Ishikawa (cell line): Measurements from ENCODE around the gene AFG1L.

ENCODE experiments used
- CEBPB ChIP-seq: IDR thresholded peaks from 2 replicates; pipeline ENCODE4 v1.6.1; 2012
- CREB1 ChIP-seq: IDR thresholded peaks from 2 replicates; pipeline ENCODE4 v1.6.1; 2012; ENCODE audit warnings: low read depth
- EGR1 ChIP-seq: IDR thresholded peaks from 2 replicates; pipeline ENCODE4 v1.6.1; 2012
- EP300 ChIP-seq: IDR thresholded peaks from 2 replicates; pipeline ENCODE4 v1.6.1; 2012; ENCODE audit warnings: borderline replicate concordance
- MAX ChIP-seq: IDR thresholded peaks from 2 replicates; pipeline ENCODE4 v1.6.1; 2012
- REST ChIP-seq: IDR thresholded peaks from 2 replicates; pipeline ENCODE4 v1.6.1; 2012; ENCODE audit warnings: low read depth, mild to moderate bottlenecking
- TAF1 ChIP-seq: IDR thresholded peaks from 2 replicates; pipeline ENCODE4 v1.6.1; 2012; ENCODE audit warnings: low read depth, mild to moderate bottlenecking
- TCF12 ChIP-seq: IDR thresholded peaks from 2 replicates; pipeline ENCODE4 v1.6.1; 2012; ENCODE audit warnings: low read depth
- USF1 ChIP-seq: IDR thresholded peaks from 2 replicates; pipeline ENCODE4 v1.6.1; 2012
- YY1 ChIP-seq: IDR thresholded peaks from 2 replicates; pipeline ENCODE4 v1.6.1; 2012; ENCODE audit warnings: low read depth
- ZBTB7A ChIP-seq: IDR thresholded peaks from 2 replicates; pipeline ENCODE4 v1.6.1; 2012; ENCODE audit warnings: low read depth

DNA sequence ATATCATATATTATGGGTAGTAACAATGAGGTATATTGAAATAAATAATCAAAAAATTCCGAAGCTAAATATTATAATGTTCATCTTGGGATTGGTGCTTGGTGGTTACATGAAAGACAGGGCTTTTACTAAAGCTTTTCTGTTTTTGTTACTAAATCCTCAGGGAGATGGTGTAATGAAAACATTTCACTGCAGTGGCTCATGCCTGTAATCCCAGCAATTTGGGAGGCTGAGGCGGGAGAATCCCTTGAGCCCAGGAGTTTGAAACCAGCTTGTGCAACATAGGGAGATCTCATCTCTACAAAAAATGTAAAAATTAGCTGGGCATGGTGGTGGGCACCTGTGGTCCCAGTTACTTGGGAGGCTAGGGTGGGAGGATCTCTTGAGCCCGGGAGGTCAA, 42.9 kb downstream of the AFG1L start:
- no peak for TF ChIP-seq TAF1
- TF ChIP-seq YY1: no peak
- no peak for TF ChIP-seq USF1
- TF ChIP-seq ZBTB7A: no peak
- TF ChIP-seq EGR1: no peak
- TF ChIP-seq EP300: no peak
- no peak for TF ChIP-seq REST
- TF ChIP-seq CREB1: no peak
- no peak for TF ChIP-seq MAX
- TF ChIP-seq CEBPB: no peak
- no peak for TF ChIP-seq TCF12
